HG03378 (cell line): ENCODE data around the gene HBA1.
"Not testable (repeated sequence)": the region's sequence is repeated elsewhere in the genome, so short reads cannot be mapped to it uniquely, and the experiment has no call there.

Source experiments
- ATAC-seq: cut with Tn5 transposase; IDR thresholded peaks from one replicate; pipeline ENCODE4 v1.9.1; 2021; ENCODE audit warnings: mild to moderate bottlenecking, moderate library complexity; ENCODE audit not compliant: unreplicated experiment

HBA1 gene

GRCh38 chr16:159136-159849 is 17.2 kb upstream of the HBA1 start:
- no peak for ATAC-seq

GRCh38 chr16:160242-160641 is 16.2 kb upstream of the HBA1 start:
- not testable (repeated sequence) for ATAC-seq

- no peak for ATAC-seq
Observed at GRCh38 chr16:160691-161190, 15.7 kb upstream of the HBA1 start.

GRCh38 chr16:162271-162991 is 14.0 kb upstream of the HBA1 start:
- no peak for ATAC-seq

GRCh38 chr16:163139-163538 is 13.3 kb upstream of the HBA1 start:
- ATAC-seq: not testable (repeated sequence)

GRCh38 chr16:163696-164095 is 12.8 kb upstream of the HBA1 start:
- ATAC-seq: not testable (repeated sequence)

- not testable (repeated sequence) for ATAC-seq
Observed at GRCh38 chr16:164134-164823, 12.2 kb upstream of the HBA1 start.

GRCh38 chr16:164827-165538 is 11.5 kb upstream of the HBA1 start:
- ATAC-seq: no peak

- ATAC-seq: no peak
Observed at GRCh38 chr16:165539-166374, 10.7 kb upstream of the HBA1 start, which contains the start of gene HBM. Gene HBM (plus strand): TSS chr16:165978. CDS start chr16:165998, 20 bp downstream.

- no peak for ATAC-seq
Observed at GRCh38 chr16:166375-167121, 9.9 kb upstream of the HBA1 start.

GRCh38 chr16:167122-167690 is 9.3 kb upstream of the HBA1 start:
- ATAC-seq: no peak

- no peak for ATAC-seq
Observed at GRCh38 chr16:168424-168823, 8.1 kb upstream of the HBA1 start.

- ATAC-seq: no peak
Observed at GRCh38 chr16:169014-169413, 7.5 kb upstream of the HBA1 start.

GRCh38 chr16:170088-170507 is 6.4 kb upstream of the HBA1 start:
- ATAC-seq: not testable (repeated sequence)

GRCh38 chr16:170788-171187 is 5.7 kb upstream of the HBA1 start:
- no peak for ATAC-seq

- not testable (repeated sequence) for ATAC-seq
Observed at GRCh38 chr16:172374-172941, 4.0 kb upstream of the HBA1 start, which contains the start of gene HBA2. Gene HBA2 (plus strand): TSS chr16:172876. CDS start chr16:172913, 37 bp downstream.

GRCh38 chr16:173211-173854 is 3.1 kb upstream of the HBA1 start:
- ATAC-seq: not testable (repeated sequence)
